HEK293 (cell line): Measurements from ENCODE around the gene GBX2.

Experiments used
- CTCF ChIA-PET: fragments of 350-600 bp; formaldehyde crosslinking; extraction: SDS; loops from one replicate; lab custom pipeline; 2021; ENCODE audit warnings: antibody characterized with exemption; lab: Yijun Ruan, JAX
- POLR2A ChIA-PET: fragments of 300-600 bp; formaldehyde crosslinking; extraction: SDS; loops from one replicate; lab custom pipeline; 2020; ENCODE audit warnings: antibody characterized with exemption, inconsistent platforms; lab: Yijun Ruan, JAX
- H3K27ac ChIP-seq: fragments of 200-500 bp; sonication (Bioruptor generic); 2 replicates; pipeline ENCODE4 v1.5.1; 2014; ENCODE audit warnings: low read depth, low read length, control low read depth, inconsistent platforms; ENCODE audit errors: extremely low read depth
- H3K36me3 ChIP-seq, 2 experiments: fragments of 200-500 bp in 1 of 2; sonication (Bioruptor generic) in 1 of 2; 1 replicate in 1 of 2; 2 replicates in 1 of 2; pipeline ENCODE4 v1.5.1; 2014 to 2017; ENCODE audit warnings: inconsistent platforms in 2 of 2, low read length in 2 of 2; ENCODE audit not compliant: control insufficient read depth in 2 of 2, insufficient read depth in 1 of 2
- H3K4me1 ChIP-seq: fragments of 200-500 bp; sonication (Bioruptor generic); 2 replicates; pipeline ENCODE4 v1.5.1; 2014; ENCODE audit warnings: mild to moderate bottlenecking, low read length, inconsistent platforms; ENCODE audit not compliant: control insufficient read depth, insufficient read depth
- H3K4me3 ChIP-seq: 2 replicates; pipeline ENCODE4 v1.5.1; 2011; ENCODE audit warnings: low read depth, mild to moderate bottlenecking, control low read depth, low read length, moderate library complexity
- H3K9me3 ChIP-seq: fragments of 200-500 bp; sonication (Bioruptor generic); 2 replicates; pipeline ENCODE4 v1.5.1; 2014; ENCODE audit warnings: low read depth, low read length, inconsistent platforms; ENCODE audit not compliant: control insufficient read depth, insufficient read depth
- ELK4 ChIP-seq: IDR thresholded peaks from 2 replicates; pipeline ENCODE4 v1.6.1; 2011; ENCODE audit warnings: mild to moderate bottlenecking, low read depth, low read length, borderline replicate concordance
- HIC1 ChIP-seq: fragments of 450-650 bp; formaldehyde crosslinking; IDR thresholded peaks from 2 replicates; pipeline ENCODE4 v1.5.1; 2016; ENCODE audit warnings: missing biosample characterization, missing genetic modification characterization
- KLF16 ChIP-seq: fragments of 450-650 bp; formaldehyde crosslinking; IDR thresholded peaks from 2 replicates; pipeline ENCODE4 v1.5.1; 2017; ENCODE audit warnings: missing biosample characterization, missing genetic modification characterization
- KLF9 ChIP-seq: fragments of 450-650 bp; formaldehyde crosslinking; IDR thresholded peaks from 2 replicates; pipeline ENCODE4 v1.5.1; 2016; ENCODE audit warnings: missing biosample characterization, missing genetic modification characterization, low read depth
- SP3 ChIP-seq: fragments of 450-650 bp; formaldehyde crosslinking; IDR thresholded peaks from 2 replicates; pipeline ENCODE4 v1.5.1; 2016; ENCODE audit warnings: missing biosample characterization, missing genetic modification characterization
- ZBTB1 ChIP-seq: fragments of 450-650 bp; formaldehyde crosslinking; IDR thresholded peaks from 2 replicates; pipeline ENCODE4 v1.5.1; 2016; ENCODE audit warnings: missing biosample characterization, missing genetic modification characterization
- ZBTB10 ChIP-seq: fragments of 450-650 bp; formaldehyde crosslinking; IDR thresholded peaks from 2 replicates; pipeline ENCODE4 v1.5.1; 2016; ENCODE audit warnings: missing biosample characterization, missing genetic modification characterization
- ZNF121 ChIP-seq: fragments of 450-650 bp; formaldehyde crosslinking; IDR thresholded peaks from 2 replicates; pipeline ENCODE4 v1.5.1; 2016; ENCODE audit warnings: missing biosample characterization, missing genetic modification characterization
- ZNF155 ChIP-seq: fragments of 450-650 bp; formaldehyde crosslinking; IDR thresholded peaks from 2 replicates; pipeline ENCODE4 v1.5.1; 2016; ENCODE audit warnings: missing biosample characterization, missing genetic modification characterization
- ZNF174 ChIP-seq: fragments of 450-650 bp; formaldehyde crosslinking; IDR thresholded peaks from 2 replicates; pipeline ENCODE4 v1.5.0; 2017; ENCODE audit warnings: missing biosample characterization, mild to moderate bottlenecking, missing genetic modification characterization
- ZNF211 ChIP-seq: fragments of 450-650 bp; formaldehyde crosslinking; IDR thresholded peaks from 2 replicates; pipeline ENCODE4 v1.5.1; 2016; ENCODE audit warnings: low read depth, missing biosample characterization, missing genetic modification characterization
- ZNF221 ChIP-seq: fragments of 450-650 bp; formaldehyde crosslinking; IDR thresholded peaks from 2 replicates; pipeline ENCODE4 v1.5.1; 2017; ENCODE audit warnings: missing biosample characterization, missing genetic modification characterization, borderline replicate concordance
- ZNF266 ChIP-seq: fragments of 450-650 bp; formaldehyde crosslinking; IDR thresholded peaks from 2 replicates; pipeline ENCODE4 v1.5.1; 2016; ENCODE audit warnings: missing biosample characterization, missing genetic modification characterization, low read depth
- ZNF398 ChIP-seq: fragments of 450-650 bp; formaldehyde crosslinking; IDR thresholded peaks from 2 replicates; pipeline ENCODE4 v1.5.1; 2017; ENCODE audit warnings: missing biosample characterization, missing genetic modification characterization
- ZNF548 ChIP-seq: fragments of 450-650 bp; formaldehyde crosslinking; IDR thresholded peaks from 2 replicates; pipeline ENCODE4 v1.5.1; 2016; ENCODE audit warnings: missing biosample characterization, missing genetic modification characterization
- ZNF558 ChIP-seq: fragments of 450-650 bp; formaldehyde crosslinking; IDR thresholded peaks from 2 replicates; pipeline ENCODE4 v1.5.1; 2016; ENCODE audit warnings: missing biosample characterization, missing genetic modification characterization
- ZNF585B ChIP-seq: fragments of 450-650 bp; formaldehyde crosslinking; IDR thresholded peaks from 2 replicates; pipeline ENCODE4 v1.5.1; 2016; ENCODE audit warnings: missing biosample characterization, missing genetic modification characterization
- ZNF792 ChIP-seq: fragments of 450-650 bp; formaldehyde crosslinking; IDR thresholded peaks from 2 replicates; pipeline ENCODE4 v1.5.1; 2016; ENCODE audit warnings: missing biosample characterization, missing genetic modification characterization
- TF ChIP-seq, protein P1 (sequence below): fragments of 450-650 bp; formaldehyde crosslinking; IDR thresholded peaks from 2 replicates; pipeline ENCODE4 v1.5.1; 2016; ENCODE audit warnings: missing biosample characterization, missing genetic modification characterization

GBX2 gene

DNA sequence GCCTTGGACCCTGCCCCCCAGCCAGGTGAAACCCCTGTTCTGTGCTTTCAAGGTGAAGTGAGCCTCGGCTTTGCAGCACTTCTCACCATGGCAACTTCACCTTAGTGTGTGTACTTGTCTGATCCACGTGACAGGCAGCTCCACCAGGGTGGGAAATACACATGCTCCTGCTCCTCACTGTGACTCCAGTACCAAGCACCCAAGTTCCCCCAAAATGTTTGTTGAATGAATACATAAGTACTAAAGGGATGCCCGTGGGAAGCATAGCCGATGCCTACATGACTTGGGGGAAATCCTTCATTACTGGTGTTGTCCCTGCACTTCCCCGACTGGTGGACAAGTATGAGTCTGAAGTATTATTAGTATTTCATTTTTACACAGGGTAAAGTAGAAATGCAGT is 41.8 kb upstream of the GBX2 start:
- POLR2A ChIA-PET, result no interaction called here
- TF ChIP-seq KLF9, result no peak
- TF ChIP-seq ZBTB10 (tag by site-specific recombination), result no peak
- TF ChIP-seq ZNF548 (tag by site-specific recombination), result no peak
- no peak for TF ChIP-seq ZNF174
- no peak for TF ChIP-seq ZNF585B (tag by site-specific recombination)
- TF ChIP-seq HIC1 (tag by site-specific recombination), result no peak
- TF ChIP-seq ZBTB1, result no peak
- no peak for TF ChIP-seq ZNF398
- no peak for TF ChIP-seq ZNF221 (tag by site-specific recombination)
- no peak for TF ChIP-seq ZNF266
- no peak for TF ChIP-seq KLF16 (tag by site-specific recombination)
- no peak for TF ChIP-seq ZNF211 (tag by site-specific recombination)
- TF ChIP-seq ZNF558, result no peak
- no peak for TF ChIP-seq ELK4
- no peak for TF ChIP-seq ZNF155 (tag by site-specific recombination)
- TF ChIP-seq, protein P1, sequence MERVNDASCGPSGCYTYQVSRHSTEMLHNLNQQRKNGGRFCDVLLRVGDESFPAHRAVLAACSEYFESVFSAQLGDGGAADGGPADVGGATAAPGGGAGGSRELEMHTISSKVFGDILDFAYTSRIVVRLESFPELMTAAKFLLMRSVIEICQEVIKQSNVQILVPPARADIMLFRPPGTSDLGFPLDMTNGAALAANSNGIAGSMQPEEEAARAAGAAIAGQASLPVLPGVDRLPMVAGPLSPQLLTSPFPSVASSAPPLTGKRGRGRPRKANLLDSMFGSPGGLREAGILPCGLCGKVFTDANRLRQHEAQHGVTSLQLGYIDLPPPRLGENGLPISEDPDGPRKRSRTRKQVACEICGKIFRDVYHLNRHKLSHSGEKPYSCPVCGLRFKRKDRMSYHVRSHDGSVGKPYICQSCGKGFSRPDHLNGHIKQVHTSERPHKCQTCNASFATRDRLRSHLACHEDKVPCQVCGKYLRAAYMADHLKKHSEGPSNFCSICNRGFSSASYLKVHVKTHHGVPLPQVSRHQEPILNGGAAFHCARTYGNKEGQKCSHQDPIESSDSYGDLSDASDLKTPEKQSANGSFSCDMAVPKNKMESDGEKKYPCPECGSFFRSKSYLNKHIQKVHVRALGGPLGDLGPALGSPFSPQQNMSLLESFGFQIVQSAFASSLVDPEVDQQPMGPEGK (tag by site-specific recombination), result no peak
- TF ChIP-seq ZNF121 (tag by site-specific recombination), result no peak
- TF ChIP-seq ZNF792 (tag by site-specific recombination), result no peak
- TF ChIP-seq SP3 (tag by site-specific recombination), result no peak
- no peak overlapping the region for H3K27ac ChIP-seq
- H3K4me3 ChIP-seq, result no peak overlapping the region
- H3K36me3 ChIP-seq, result no peaks in the 10 kb centered on the region
- CTCF ChIA-PET, result interaction anchor here (0.5 to 1.6 kb wide), 10 partner anchors 9 to 431 kb away, joined by 3 to 6 read pairs (median 3); no protein-coding TSS in a partner anchor
- no peaks in the 10 kb centered on the region for H3K4me1 ChIP-seq
- H3K9me3 ChIP-seq, result no peaks in the 10 kb centered on the region
